Activated effector memory CD4-positive, alpha-beta T cell treated with anti-CD3 and anti-CD28 coated beads, Interleukin-2, amount 50 U/mL, for 16 hours (primary cell): Measurements from ENCODE around the gene TMEM135.

Source experiments
- DNase-seq: peaks from one replicate; pipeline ENCODE4 v3.0.0-alpha.2; 2020

Gene TMEM135

GRCh38 chr11:87201376-87201775, 163.6 kb downstream of the TMEM135 start:
- no peak for DNase-seq

- DNase-seq: no peak
These were observed 166.3 kb downstream of the TMEM135 start for GRCh38 chr11:87203907-87204602.

GRCh38 chr11:87212891-87213290, 175.2 kb downstream of the TMEM135 start:
- DNase-seq: no peak

- no peak for DNase-seq
These were observed 175.7 kb downstream of the TMEM135 start for GRCh38 chr11:87213444-87213843.

GRCh38 chr11:87215236-87215635, 177.5 kb downstream of the TMEM135 start:
- no peak for DNase-seq

GRCh38 chr11:87219266-87219665, 181.5 kb downstream of the TMEM135 start:
- no peak for DNase-seq

- DNase-seq: no peak
These were observed 186.1 kb downstream of the TMEM135 start for GRCh38 chr11:87223816-87224215.

- no peak for DNase-seq
These were observed 186.8 kb downstream of the TMEM135 start for GRCh38 chr11:87224486-87224885.

- no peak for DNase-seq
These were observed 191.1 kb downstream of the TMEM135 start for GRCh38 chr11:87228820-87229219.

- no peak for DNase-seq
These were observed 193.3 kb downstream of the TMEM135 start for GRCh38 chr11:87230995-87231394.

- no peak for DNase-seq
These were observed 194.6 kb downstream of the TMEM135 start for GRCh38 chr11:87232320-87232719.

GRCh38 chr11:87235366-87235765, 197.6 kb downstream of the TMEM135 start:
- no peak for DNase-seq

- DNase-seq: no peak
These were observed 198.6 kb downstream of the TMEM135 start for GRCh38 chr11:87236368-87236767.

- no peak for DNase-seq
These were observed 201.3 kb downstream of the TMEM135 start for GRCh38 chr11:87239001-87239400.

GRCh38 chr11:87239531-87239930, 201.8 kb downstream of the TMEM135 start:
- DNase-seq: no peak

GRCh38 chr11:87251560-87251959, 213.8 kb downstream of the TMEM135 start:
- DNase-seq: no peak

GRCh38 chr11:87252869-87253268, 215.1 kb downstream of the TMEM135 start:
- DNase-seq: no peak

GRCh38 chr11:87254562-87254961, 216.8 kb downstream of the TMEM135 start:
- DNase-seq: no peak

GRCh38 chr11:87255589-87255988, 217.9 kb downstream of the TMEM135 start:
- no peak for DNase-seq

- no peak for DNase-seq
These were observed 219.1 kb downstream of the TMEM135 start for GRCh38 chr11:87256694-87257340.

GRCh38 chr11:87258171-87258833, 220.6 kb downstream of the TMEM135 start:
- DNase-seq: no peak

GRCh38 chr11:87259736-87260135, 222.0 kb downstream of the TMEM135 start:
- DNase-seq: no peak

GRCh38 chr11:87260811-87261210, 223.1 kb downstream of the TMEM135 start:
- DNase-seq: no peak

- no peak for DNase-seq
These were observed 225.6 kb downstream of the TMEM135 start for GRCh38 chr11:87263264-87263838.
